Astrocyte of the cerebellum (primary cell): ENCODE results near the gene TMEM221.
A peak's percentile ranks its signal among the peaks of the same experiment; 100 is the strongest.

ENCODE experiments used
- DNase-seq: peaks from one replicate; pipeline ENCODE4 v3.0.0-alpha.2; 2011; ENCODE audit warnings: low read depth
- H3K4me3 ChIP-seq: 2 replicates; pipeline ENCODE4 v1.5.1; 2011; ENCODE audit warnings: mild to moderate bottlenecking, low read depth, low read length, moderate library complexity
- CTCF ChIP-seq: IDR thresholded peaks from 2 replicates; pipeline ENCODE4 v1.5.1; 2012; ENCODE audit warnings: low read length, low read depth, moderate library complexity, mild to moderate bottlenecking; ENCODE audit errors: missing control alignments
- in situ Hi-C: cut with HindIII; loops from 2 replicates; pipeline ENCODE4 v1.10.0; 2017; ENCODE audit warnings: low sequenced_read_pairs

Gene TMEM221

GRCh38 chr19:17424743-17425365 is 23.6 kb downstream of the TMEM221 start:
- no peak for DNase-seq
- H3K4me3 ChIP-seq: no peak overlapping the region
- peak; percentile 66 for TF ChIP-seq CTCF
- in situ Hi-C loops: no loop called here

- no peak for TF ChIP-seq CTCF
- no peak overlapping the region for H3K4me3 ChIP-seq
- in situ Hi-C loops: no loop called here
Measured at GRCh38 chr19:17423429-17424208, 24.8 kb downstream of the TMEM221 start.

GRCh38 chr19:17421942-17422341 is 26.5 kb downstream of the TMEM221 start:
- in situ Hi-C loops: no loop called here
- H3K4me3 ChIP-seq: no peak overlapping the region
- DNase-seq: no peak
- TF ChIP-seq CTCF: no peak

More at GRCh38 chr19:17423429-17424208, 24.8 kb downstream of the TMEM221 start:
- DNase-seq: no peak

- no peak for DNase-seq
- H3K4me3 ChIP-seq: peak overlapping the region; percentile 78
- TF ChIP-seq CTCF: peak; percentile 14
- in situ Hi-C loops: no loop called here
Measured at GRCh38 chr19:17420475-17420924, 28.0 kb downstream of the TMEM221 start.

GRCh38 chr19:17419621-17420474 is 28.6 kb downstream of the TMEM221 start, which contains the start of gene MVB12A:
Gene MVB12A, plus strand, starts transcription at chr19:17420047. Its CDS starts 89 bp downstream, at chr19:17420136.
- no peak for TF ChIP-seq CTCF
- in situ Hi-C loops: no loop called here
- H3K4me3 ChIP-seq: peak within 1 kb of the TSS; percentile 78
- peak; percentile 98 for DNase-seq

- DNase-seq: no peak
- peak overlapping the region; percentile 78 for H3K4me3 ChIP-seq
- no peak for TF ChIP-seq CTCF
- in situ Hi-C loops: no loop called here
Measured at GRCh38 chr19:17419154-17419620, 29.3 kb downstream of the TMEM221 start.
